HEK293 (cell line): Measurements from ENCODE around the gene ZNF462.

Experiments
- CTCF ChIA-PET: fragments of 350-600 bp; formaldehyde crosslinking; extraction: SDS; loops from one replicate; lab custom pipeline; 2021; ENCODE audit warnings: antibody characterized with exemption; lab: Yijun Ruan, JAX
- POLR2A ChIA-PET: fragments of 300-600 bp; formaldehyde crosslinking; extraction: SDS; loops from one replicate; lab custom pipeline; 2020; ENCODE audit warnings: antibody characterized with exemption, inconsistent platforms; lab: Yijun Ruan, JAX
- H3K27ac ChIP-seq: fragments of 200-500 bp; sonication (Bioruptor generic); 2 replicates; pipeline ENCODE4 v1.5.1; 2014; ENCODE audit warnings: low read depth, low read length, control low read depth, inconsistent platforms; ENCODE audit errors: extremely low read depth
- H3K36me3 ChIP-seq, 2 experiments: fragments of 200-500 bp in 1 of 2; sonication (Bioruptor generic) in 1 of 2; 1 replicate in 1 of 2; 2 replicates in 1 of 2; pipeline ENCODE4 v1.5.1; 2014 to 2017; ENCODE audit warnings: inconsistent platforms in 2 of 2, low read length in 2 of 2; ENCODE audit not compliant: control insufficient read depth in 2 of 2, insufficient read depth in 1 of 2
- H3K4me1 ChIP-seq: fragments of 200-500 bp; sonication (Bioruptor generic); 2 replicates; pipeline ENCODE4 v1.5.1; 2014; ENCODE audit warnings: mild to moderate bottlenecking, low read length, inconsistent platforms; ENCODE audit not compliant: control insufficient read depth, insufficient read depth
- H3K4me3 ChIP-seq: 2 replicates; pipeline ENCODE4 v1.5.1; 2011; ENCODE audit warnings: low read depth, mild to moderate bottlenecking, control low read depth, low read length, moderate library complexity
- H3K9me3 ChIP-seq: fragments of 200-500 bp; sonication (Bioruptor generic); 2 replicates; pipeline ENCODE4 v1.5.1; 2014; ENCODE audit warnings: low read depth, low read length, inconsistent platforms; ENCODE audit not compliant: control insufficient read depth, insufficient read depth
- GLI2 ChIP-seq: fragments of 450-650 bp; formaldehyde crosslinking; IDR thresholded peaks from 2 replicates; pipeline ENCODE4; 2017; ENCODE audit warnings: missing biosample characterization, missing genetic modification characterization, low read depth, borderline replicate concordance
- GLIS1 ChIP-seq: fragments of 450-650 bp; formaldehyde crosslinking; IDR thresholded peaks from 2 replicates; pipeline ENCODE4 v1.5.1; 2016; ENCODE audit warnings: missing biosample characterization, missing genetic modification characterization
- HOXA7 ChIP-seq: sonication (generic); formaldehyde crosslinking; IDR thresholded peaks from 2 replicates; pipeline ENCODE4 v1.8.1; 2022; ENCODE audit warnings: missing genetic modification reagents, borderline replicate concordance
- HOXC10 ChIP-seq: sonication (generic); formaldehyde crosslinking; IDR thresholded peaks from 2 replicates; pipeline ENCODE4 v1.8.1; 2023; ENCODE audit warnings: mild to moderate bottlenecking, missing genetic modification reagents
- KLF1 ChIP-seq: fragments of 450-650 bp; formaldehyde crosslinking; IDR thresholded peaks from 2 replicates; pipeline ENCODE4 v1.5.1; 2016; ENCODE audit warnings: missing biosample characterization, missing genetic modification characterization
- KLF16 ChIP-seq: fragments of 450-650 bp; formaldehyde crosslinking; IDR thresholded peaks from 2 replicates; pipeline ENCODE4 v1.5.1; 2017; ENCODE audit warnings: missing biosample characterization, missing genetic modification characterization
- KLF9 ChIP-seq: fragments of 450-650 bp; formaldehyde crosslinking; IDR thresholded peaks from 2 replicates; pipeline ENCODE4 v1.5.1; 2016; ENCODE audit warnings: missing biosample characterization, missing genetic modification characterization, low read depth
- TCF7L2 ChIP-seq: IDR thresholded peaks from 2 replicates; pipeline ENCODE4 v1.6.1; 2011; ENCODE audit warnings: low read depth, mild to moderate bottlenecking, inconsistent platforms, low read length, moderate library complexity, borderline replicate concordance
- ZBTB1 ChIP-seq: fragments of 450-650 bp; formaldehyde crosslinking; IDR thresholded peaks from 2 replicates; pipeline ENCODE4 v1.5.1; 2016; ENCODE audit warnings: missing biosample characterization, missing genetic modification characterization
- ZNF121 ChIP-seq: fragments of 450-650 bp; formaldehyde crosslinking; IDR thresholded peaks from 2 replicates; pipeline ENCODE4 v1.5.1; 2016; ENCODE audit warnings: missing biosample characterization, missing genetic modification characterization
- ZNF221 ChIP-seq: fragments of 450-650 bp; formaldehyde crosslinking; IDR thresholded peaks from 2 replicates; pipeline ENCODE4 v1.5.1; 2017; ENCODE audit warnings: missing biosample characterization, missing genetic modification characterization, borderline replicate concordance
- ZNF248 ChIP-seq: fragments of 450-650 bp; formaldehyde crosslinking; IDR thresholded peaks from 2 replicates; pipeline ENCODE4 v1.5.1; 2017; ENCODE audit warnings: missing biosample characterization, missing genetic modification characterization
- ZNF341 ChIP-seq: fragments of 450-650 bp; formaldehyde crosslinking; IDR thresholded peaks from 2 replicates; pipeline ENCODE4; 2016; ENCODE audit warnings: low read depth, missing biosample characterization, missing genetic modification characterization
- ZNF404 ChIP-seq: fragments of 450-650 bp; formaldehyde crosslinking; IDR thresholded peaks from 2 replicates; pipeline ENCODE4 v1.5.1; 2017; ENCODE audit warnings: missing biosample characterization, missing genetic modification characterization
- ZNF433 ChIP-seq: fragments of 450-650 bp; formaldehyde crosslinking; IDR thresholded peaks from 2 replicates; pipeline ENCODE4 v1.5.1; 2016; ENCODE audit warnings: missing biosample characterization, missing genetic modification characterization, low read depth
- ZNF600 ChIP-seq: fragments of 450-650 bp; formaldehyde crosslinking; IDR thresholded peaks from 2 replicates; pipeline ENCODE4 v1.5.1; 2016; ENCODE audit warnings: missing biosample characterization, missing genetic modification characterization
- ZNF837 ChIP-seq: fragments of 450-650 bp; formaldehyde crosslinking; IDR thresholded peaks from 2 replicates; pipeline ENCODE4 v1.5.1; 2016; ENCODE audit warnings: missing biosample characterization, missing genetic modification characterization
- TF ChIP-seq, protein P1 (sequence below): fragments of 450-650 bp; formaldehyde crosslinking; IDR thresholded peaks from 2 replicates; pipeline ENCODE4 v1.5.1; 2016; ENCODE audit warnings: missing biosample characterization, missing genetic modification characterization
- TF ChIP-seq, protein P2 (sequence below): fragments of 450-650 bp; formaldehyde crosslinking; IDR thresholded peaks from 2 replicates; pipeline ENCODE4 v1.5.1; 2016; ENCODE audit warnings: missing biosample characterization, missing genetic modification characterization, borderline replicate concordance

Gene ZNF462

DNA sequence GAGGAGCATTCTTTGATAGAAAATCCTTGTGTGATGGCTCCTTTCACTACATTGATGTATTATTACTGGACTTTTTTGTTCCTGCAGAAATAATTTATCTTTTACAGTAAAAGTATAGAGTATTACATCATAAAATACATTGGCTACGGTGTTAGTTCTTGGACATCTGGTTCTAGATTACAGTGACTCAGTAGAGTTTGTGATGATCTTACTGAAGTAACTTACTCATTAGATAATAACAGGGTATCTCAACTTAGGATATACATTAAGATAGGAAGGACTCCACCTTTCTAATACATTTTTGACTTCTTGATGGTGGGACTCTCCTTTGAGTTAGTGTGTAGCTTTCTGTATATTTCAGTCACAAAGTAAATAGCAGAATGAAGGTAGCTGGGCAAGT, 59.1 kb downstream of the ZNF462 start (continued):
- no peak for TF ChIP-seq GLIS1 (tag by site-specific recombination)
- TF ChIP-seq GLI2, result no peak
- TF ChIP-seq ZNF121 (tag by site-specific recombination), result no peak
- no peak for TF ChIP-seq HOXA7 (CRISPR knock-in tag)
- TF ChIP-seq KLF9, result no peak
- no peak for TF ChIP-seq TCF7L2
- TF ChIP-seq ZNF600 (tag by site-specific recombination), result no peak
- TF ChIP-seq ZNF837 (tag by site-specific recombination), result no peak

DNA sequence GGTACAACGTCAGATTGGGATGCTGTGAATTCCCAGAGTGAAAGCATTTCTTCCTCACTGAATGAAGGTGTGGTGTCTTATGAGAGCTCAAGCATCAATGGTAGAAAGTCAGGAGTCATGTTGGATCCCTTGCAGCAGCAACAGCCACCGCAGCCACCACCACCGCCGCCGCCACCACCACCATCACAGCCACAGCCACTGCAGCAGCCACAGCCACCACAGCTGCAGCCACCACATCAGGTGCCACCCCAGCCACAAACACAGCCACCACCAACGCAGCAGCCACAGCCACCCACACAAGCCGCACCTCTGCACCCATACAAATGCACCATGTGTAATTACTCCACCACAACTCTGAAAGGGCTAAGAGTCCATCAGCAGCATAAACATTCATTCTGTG, 62.4 kb downstream of the ZNF462 start:
- POLR2A ChIA-PET, result no interaction called here
- TF ChIP-seq ZNF248 (tag by site-specific recombination) (no peak), ZNF404 (tag by site-specific recombination) (no peak), ZNF221 (no peak), KLF1 (tag by site-specific recombination) (no peak), HOXC10 (CRISPR knock-in tag) (no peak), ZBTB1 (tag by site-specific recombination) (no peak), ZNF341 (tag by site-specific recombination) (no peak), KLF16 (tag by site-specific recombination) (no peak), ZNF433 (tag by site-specific recombination) (no peak)
- TF ChIP-seq, protein P1, sequence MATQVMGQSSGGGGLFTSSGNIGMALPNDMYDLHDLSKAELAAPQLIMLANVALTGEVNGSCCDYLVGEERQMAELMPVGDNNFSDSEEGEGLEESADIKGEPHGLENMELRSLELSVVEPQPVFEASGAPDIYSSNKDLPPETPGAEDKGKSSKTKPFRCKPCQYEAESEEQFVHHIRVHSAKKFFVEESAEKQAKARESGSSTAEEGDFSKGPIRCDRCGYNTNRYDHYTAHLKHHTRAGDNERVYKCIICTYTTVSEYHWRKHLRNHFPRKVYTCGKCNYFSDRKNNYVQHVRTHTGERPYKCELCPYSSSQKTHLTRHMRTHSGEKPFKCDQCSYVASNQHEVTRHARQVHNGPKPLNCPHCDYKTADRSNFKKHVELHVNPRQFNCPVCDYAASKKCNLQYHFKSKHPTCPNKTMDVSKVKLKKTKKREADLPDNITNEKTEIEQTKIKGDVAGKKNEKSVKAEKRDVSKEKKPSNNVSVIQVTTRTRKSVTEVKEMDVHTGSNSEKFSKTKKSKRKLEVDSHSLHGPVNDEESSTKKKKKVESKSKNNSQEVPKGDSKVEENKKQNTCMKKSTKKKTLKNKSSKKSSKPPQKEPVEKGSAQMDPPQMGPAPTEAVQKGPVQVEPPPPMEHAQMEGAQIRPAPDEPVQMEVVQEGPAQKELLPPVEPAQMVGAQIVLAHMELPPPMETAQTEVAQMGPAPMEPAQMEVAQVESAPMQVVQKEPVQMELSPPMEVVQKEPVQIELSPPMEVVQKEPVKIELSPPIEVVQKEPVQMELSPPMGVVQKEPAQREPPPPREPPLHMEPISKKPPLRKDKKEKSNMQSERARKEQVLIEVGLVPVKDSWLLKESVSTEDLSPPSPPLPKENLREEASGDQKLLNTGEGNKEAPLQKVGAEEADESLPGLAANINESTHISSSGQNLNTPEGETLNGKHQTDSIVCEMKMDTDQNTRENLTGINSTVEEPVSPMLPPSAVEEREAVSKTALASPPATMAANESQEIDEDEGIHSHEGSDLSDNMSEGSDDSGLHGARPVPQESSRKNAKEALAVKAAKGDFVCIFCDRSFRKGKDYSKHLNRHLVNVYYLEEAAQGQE (tag by site-specific recombination), result no peak
- TF ChIP-seq, protein P2, sequence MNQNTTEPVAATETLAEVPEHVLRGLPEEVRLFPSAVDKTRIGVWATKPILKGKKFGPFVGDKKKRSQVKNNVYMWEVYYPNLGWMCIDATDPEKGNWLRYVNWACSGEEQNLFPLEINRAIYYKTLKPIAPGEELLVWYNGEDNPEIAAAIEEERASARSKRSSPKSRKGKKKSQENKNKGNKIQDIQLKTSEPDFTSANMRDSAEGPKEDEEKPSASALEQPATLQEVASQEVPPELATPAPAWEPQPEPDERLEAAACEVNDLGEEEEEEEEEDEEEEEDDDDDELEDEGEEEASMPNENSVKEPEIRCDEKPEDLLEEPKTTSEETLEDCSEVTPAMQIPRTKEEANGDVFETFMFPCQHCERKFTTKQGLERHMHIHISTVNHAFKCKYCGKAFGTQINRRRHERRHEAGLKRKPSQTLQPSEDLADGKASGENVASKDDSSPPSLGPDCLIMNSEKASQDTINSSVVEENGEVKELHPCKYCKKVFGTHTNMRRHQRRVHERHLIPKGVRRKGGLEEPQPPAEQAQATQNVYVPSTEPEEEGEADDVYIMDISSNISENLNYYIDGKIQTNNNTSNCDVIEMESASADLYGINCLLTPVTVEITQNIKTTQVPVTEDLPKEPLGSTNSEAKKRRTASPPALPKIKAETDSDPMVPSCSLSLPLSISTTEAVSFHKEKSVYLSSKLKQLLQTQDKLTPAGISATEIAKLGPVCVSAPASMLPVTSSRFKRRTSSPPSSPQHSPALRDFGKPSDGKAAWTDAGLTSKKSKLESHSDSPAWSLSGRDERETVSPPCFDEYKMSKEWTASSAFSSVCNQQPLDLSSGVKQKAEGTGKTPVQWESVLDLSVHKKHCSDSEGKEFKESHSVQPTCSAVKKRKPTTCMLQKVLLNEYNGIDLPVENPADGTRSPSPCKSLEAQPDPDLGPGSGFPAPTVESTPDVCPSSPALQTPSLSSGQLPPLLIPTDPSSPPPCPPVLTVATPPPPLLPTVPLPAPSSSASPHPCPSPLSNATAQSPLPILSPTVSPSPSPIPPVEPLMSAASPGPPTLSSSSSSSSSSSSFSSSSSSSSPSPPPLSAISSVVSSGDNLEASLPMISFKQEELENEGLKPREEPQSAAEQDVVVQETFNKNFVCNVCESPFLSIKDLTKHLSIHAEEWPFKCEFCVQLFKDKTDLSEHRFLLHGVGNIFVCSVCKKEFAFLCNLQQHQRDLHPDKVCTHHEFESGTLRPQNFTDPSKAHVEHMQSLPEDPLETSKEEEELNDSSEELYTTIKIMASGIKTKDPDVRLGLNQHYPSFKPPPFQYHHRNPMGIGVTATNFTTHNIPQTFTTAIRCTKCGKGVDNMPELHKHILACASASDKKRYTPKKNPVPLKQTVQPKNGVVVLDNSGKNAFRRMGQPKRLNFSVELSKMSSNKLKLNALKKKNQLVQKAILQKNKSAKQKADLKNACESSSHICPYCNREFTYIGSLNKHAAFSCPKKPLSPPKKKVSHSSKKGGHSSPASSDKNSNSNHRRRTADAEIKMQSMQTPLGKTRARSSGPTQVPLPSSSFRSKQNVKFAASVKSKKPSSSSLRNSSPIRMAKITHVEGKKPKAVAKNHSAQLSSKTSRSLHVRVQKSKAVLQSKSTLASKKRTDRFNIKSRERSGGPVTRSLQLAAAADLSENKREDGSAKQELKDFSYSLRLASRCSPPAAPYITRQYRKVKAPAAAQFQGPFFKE (tag by site-specific recombination), result no peak
- TF ChIP-seq, all 188 proteins: peak for 0
- Histone ChIP-seq H3K4me1 (peaks cover 4% of the 10 kb centered on the region), H3K9me3 (no peaks in the 10 kb centered on the region), H3K27ac (no peak overlapping the region), H3K4me3 (no peak overlapping the region), H3K36me3 (peaks cover 3 to 62% of the 10 kb centered on the region in 2 experiments; a peak in 1 of 3 replicates)
- CTCF ChIA-PET, result interaction anchor here (0.6 kb wide), 1 partner anchor 31 kb away, joined by 3 read pairs; no protein-coding TSS in a partner anchor
